Activated CD8-positive, alpha-beta memory T cell treated with anti-CD3 and anti-CD28 coated beads, Interleukin-2, amount 50 U/mL, for 1 hour (primary cell): ENCODE data around the gene NCAPD3.
"Not testable (repeated sequence)": the region's sequence is repeated elsewhere in the genome, so short reads cannot be mapped to it uniquely, and the experiment has no call there.

Experiments
- DNase-seq: peaks from one replicate; pipeline ENCODE4 v3.0.0-alpha.2; 2020; ENCODE audit errors: extremely low read depth

The NCAPD3 gene, protein sequence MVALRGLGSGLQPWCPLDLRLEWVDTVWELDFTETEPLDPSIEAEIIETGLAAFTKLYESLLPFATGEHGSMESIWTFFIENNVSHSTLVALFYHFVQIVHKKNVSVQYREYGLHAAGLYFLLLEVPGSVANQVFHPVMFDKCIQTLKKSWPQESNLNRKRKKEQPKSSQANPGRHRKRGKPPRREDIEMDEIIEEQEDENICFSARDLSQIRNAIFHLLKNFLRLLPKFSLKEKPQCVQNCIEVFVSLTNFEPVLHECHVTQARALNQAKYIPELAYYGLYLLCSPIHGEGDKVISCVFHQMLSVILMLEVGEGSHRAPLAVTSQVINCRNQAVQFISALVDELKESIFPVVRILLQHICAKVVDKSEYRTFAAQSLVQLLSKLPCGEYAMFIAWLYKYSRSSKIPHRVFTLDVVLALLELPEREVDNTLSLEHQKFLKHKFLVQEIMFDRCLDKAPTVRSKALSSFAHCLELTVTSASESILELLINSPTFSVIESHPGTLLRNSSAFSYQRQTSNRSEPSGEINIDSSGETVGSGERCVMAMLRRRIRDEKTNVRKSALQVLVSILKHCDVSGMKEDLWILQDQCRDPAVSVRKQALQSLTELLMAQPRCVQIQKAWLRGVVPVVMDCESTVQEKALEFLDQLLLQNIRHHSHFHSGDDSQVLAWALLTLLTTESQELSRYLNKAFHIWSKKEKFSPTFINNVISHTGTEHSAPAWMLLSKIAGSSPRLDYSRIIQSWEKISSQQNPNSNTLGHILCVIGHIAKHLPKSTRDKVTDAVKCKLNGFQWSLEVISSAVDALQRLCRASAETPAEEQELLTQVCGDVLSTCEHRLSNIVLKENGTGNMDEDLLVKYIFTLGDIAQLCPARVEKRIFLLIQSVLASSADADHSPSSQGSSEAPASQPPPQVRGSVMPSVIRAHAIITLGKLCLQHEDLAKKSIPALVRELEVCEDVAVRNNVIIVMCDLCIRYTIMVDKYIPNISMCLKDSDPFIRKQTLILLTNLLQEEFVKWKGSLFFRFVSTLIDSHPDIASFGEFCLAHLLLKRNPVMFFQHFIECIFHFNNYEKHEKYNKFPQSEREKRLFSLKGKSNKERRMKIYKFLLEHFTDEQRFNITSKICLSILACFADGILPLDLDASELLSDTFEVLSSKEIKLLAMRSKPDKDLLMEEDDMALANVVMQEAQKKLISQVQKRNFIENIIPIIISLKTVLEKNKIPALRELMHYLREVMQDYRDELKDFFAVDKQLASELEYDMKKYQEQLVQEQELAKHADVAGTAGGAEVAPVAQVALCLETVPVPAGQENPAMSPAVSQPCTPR (N-terminal part only)

GRCh38 chr11:134223836-134224709 is at the start of gene NCAPD3, which contains the start of gene VPS26B:
TSS of gene NCAPD3 (minus strand) at chr11:134223967. CDS start at chr11:134223926, 41 bp downstream.
TSS of gene VPS26B (plus strand) at chr11:134224671. CDS start at chr11:134225123, 452 bp downstream.
- peak; percentile 86 for DNase-seq

- DNase-seq: no peak
Observed at GRCh38 chr11:134273317-134273712, 49.5 kb upstream of the NCAPD3 start.

GRCh38 chr11:134272381-134273316 is 48.9 kb upstream of the NCAPD3 start:
- no peak for DNase-seq

GRCh38 chr11:134271978-134272377 is 48.2 kb upstream of the NCAPD3 start:
- no peak for DNase-seq

- DNase-seq: no peak
Observed at GRCh38 chr11:134270250-134270714, 46.5 kb upstream of the NCAPD3 start.

DNA sequence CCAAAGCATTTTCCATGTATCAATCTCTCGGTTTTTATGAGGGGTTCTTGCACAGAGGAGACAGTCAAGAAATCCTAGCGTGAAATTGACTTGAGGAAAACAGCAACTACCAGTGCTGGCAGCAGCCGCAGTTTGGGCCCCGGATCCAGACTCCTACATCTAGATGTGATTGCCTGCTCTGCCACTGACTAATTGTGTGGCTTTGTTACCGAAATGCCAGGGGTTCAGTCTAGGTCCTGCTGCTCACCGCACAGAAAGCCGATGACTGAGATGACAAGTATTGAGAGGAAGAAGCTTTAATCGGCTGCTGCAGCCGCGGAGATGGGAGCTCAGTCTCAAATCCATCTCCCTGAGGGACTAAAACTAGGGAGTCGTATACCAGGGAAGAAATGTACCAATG is 44.2 kb upstream of the NCAPD3 start:
- DNase-seq: no peak

- DNase-seq: no peak
Observed at GRCh38 chr11:134267461-134267860, 43.7 kb upstream of the NCAPD3 start.

- DNase-seq: no peak
Observed at GRCh38 chr11:134266841-134267251, 43.1 kb upstream of the NCAPD3 start.

DNA sequence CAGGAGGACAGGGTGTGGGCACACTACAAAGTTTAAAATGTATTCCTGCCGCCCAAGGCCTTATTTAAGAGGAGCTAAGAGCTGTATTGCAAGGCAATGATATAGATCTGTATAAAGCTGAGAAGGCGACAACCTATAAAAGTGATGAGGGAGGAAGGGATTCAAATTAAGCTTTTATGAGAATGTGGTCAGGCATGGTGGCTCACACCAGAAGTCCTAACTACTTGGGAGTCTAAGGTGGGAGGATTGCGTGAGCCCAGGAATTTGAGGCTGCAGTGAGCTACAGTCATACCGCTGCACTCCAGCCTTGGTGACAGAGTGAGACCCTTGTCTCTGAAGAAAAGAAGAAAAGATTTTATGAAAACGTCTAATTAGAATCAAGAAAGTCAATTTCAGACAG is 42.7 kb upstream of the NCAPD3 start:
- DNase-seq: no peak

- DNase-seq: no peak
Observed at GRCh38 chr11:134264966-134265764, 41.4 kb upstream of the NCAPD3 start.

GRCh38 chr11:134261626-134262488 is 38.1 kb upstream of the NCAPD3 start:
- no peak for DNase-seq

DNA sequence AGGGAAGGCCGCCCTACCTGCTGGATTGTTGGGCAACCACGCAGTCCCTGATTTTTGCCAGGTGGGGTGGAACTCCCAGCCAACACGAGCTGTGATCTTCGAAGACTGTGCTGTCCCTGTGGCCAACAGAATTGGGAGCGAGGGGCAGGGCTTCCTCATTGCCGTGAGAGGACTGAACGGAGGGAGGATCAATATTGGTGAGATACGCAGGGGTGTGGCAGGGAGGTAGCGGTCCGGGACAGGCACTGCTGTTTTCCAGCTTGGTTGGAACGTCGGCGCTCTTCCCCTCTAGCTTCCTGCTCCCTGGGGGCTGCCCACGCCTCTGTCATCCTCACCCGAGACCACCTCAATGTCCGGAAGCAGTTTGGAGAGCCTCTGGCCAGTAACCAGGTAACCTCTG is 37.2 kb upstream of the NCAPD3 start:
- no peak for DNase-seq

DNA sequence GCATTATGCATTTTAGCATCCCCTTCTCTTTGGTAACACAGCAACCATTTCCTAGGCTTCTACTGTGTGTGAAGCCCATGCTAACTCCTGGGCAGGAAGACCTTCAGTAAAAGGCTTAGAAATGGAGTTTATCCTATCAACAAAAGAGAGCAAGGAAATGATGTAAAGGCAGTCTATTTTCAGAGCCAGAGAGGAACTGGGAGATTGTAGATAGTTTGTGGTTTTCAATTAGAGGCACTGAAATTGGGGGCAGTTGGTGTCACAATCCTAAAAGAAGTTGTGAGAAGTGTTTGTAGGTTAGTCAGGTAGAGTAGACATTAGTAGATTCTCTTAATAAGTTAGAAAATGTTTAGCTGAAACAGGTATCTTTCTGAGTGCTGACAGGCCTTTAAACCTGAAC is 36.7 kb upstream of the NCAPD3 start:
- DNase-seq: no peak

DNA sequence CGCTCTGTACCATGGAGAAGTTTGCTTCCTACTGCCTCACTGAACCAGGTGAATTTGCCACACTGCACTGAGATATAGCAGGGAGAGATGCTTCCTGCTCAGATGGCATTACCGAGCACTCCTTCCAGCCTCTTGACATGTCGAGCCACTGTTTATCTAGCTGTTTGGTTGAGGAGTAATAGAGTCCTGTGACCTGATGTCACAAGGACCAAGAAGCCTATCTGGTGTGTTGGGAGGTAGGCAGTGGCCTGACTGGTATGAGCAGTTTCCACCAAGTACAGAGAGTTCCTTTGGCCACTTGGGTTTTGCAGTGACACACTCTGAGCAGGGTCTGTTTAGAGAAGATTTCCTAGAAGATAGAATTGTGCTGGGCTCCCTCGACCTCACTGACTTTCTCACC is 34.8 kb upstream of the NCAPD3 start:
- no peak for DNase-seq

DNA sequence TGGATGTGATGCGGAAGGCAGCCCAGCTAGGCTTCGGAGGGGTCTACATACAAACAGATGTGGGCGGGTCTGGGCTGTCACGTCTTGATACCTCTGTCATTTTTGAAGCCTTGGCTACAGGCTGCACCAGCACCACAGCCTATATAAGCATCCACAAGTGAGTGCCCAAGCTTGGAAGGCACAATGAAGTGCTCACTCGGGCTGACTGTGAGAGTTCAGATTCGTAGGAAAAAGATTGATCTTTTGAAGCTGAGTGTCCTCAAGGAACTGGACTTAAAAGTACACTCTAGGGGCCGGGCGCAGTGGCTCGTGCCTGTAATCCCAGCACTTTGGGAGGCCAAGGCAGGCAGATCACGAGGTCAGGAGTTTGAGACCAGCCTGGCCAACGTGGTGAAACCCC is 33.3 kb upstream of the NCAPD3 start:
- DNase-seq: no peak

DNA sequence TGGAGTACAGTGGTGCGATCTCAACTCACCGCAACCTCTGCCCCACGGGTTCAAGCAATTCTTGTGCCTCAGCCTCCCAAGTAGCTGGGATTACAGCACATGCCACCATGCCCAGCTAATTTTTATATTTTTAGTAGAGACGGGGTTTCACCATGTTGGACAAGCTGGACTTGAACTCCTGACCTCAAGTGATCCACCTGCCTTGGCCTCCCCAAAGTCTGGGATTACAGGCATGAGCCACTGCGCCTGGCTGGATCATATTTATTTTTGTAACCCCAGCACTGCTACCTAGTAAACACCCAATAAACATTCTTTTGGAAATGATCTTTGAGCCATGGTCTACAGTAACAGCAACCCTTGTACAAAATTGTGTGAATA is 31.4 kb upstream of the NCAPD3 start:
- DNase-seq: not testable (repeated sequence)

GRCh38 chr11:134254433-134255183 is 30.8 kb upstream of the NCAPD3 start:
- no peak for DNase-seq
